ENCODE results near the gene MACROD2.

MACROD2 gene

GRCh38 chr20:16100111-16100510 lies 2104.8 kb downstream of the MACROD2 start:
- no peak for DNase-seq (ENCODE audit: low read depth)
- TF ChIP-seq, protein P1, sequence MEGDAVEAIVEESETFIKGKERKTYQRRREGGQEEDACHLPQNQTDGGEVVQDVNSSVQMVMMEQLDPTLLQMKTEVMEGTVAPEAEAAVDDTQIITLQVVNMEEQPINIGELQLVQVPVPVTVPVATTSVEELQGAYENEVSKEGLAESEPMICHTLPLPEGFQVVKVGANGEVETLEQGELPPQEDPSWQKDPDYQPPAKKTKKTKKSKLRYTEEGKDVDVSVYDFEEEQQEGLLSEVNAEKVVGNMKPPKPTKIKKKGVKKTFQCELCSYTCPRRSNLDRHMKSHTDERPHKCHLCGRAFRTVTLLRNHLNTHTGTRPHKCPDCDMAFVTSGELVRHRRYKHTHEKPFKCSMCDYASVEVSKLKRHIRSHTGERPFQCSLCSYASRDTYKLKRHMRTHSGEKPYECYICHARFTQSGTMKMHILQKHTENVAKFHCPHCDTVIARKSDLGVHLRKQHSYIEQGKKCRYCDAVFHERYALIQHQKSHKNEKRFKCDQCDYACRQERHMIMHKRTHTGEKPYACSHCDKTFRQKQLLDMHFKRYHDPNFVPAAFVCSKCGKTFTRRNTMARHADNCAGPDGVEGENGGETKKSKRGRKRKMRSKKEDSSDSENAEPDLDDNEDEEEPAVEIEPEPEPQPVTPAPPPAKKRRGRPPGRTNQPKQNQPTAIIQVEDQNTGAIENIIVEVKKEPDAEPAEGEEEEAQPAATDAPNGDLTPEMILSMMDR (conservative IDR thresholded peaks at IDR 0.05; ENCODE audit: low read depth, low read length): no peak
- H3K4me3 ChIP-seq (ENCODE audit: low read depth, low read length): no peak overlapping the region

GRCh38 chr20:16100767-16101166 lies 2105.5 kb downstream of the MACROD2 start:
- no peak overlapping the region for H3K4me3 ChIP-seq (ENCODE audit: low read depth, low read length)
- TF ChIP-seq, protein P1 (conservative IDR thresholded peaks at IDR 0.05; ENCODE audit: low read depth, low read length): no peak

More at GRCh38 chr20:16100767-16101166, 2105.5 kb downstream of the MACROD2 start:
- DNase-seq (ENCODE audit: low read depth): no peak
